Endothelial cell of umbilical vein (primary cell): ENCODE data around the gene MAPK4. TPM values are rescaled to one million over a fixed set of nuclear protein-coding genes. Genes with fewer than 3 reads are reported as not detected.

Source experiments
- BruUV-seq: library from RNA; stranded (reverse); fragments of 400-500 nt; replicated peaks from 2 replicates; lab custom pipeline; 2021; lab: Mats Ljungman, UMichigan
- CTCF ChIA-PET: fragments of 300-600, 350-600 bp; sonication (Branson Sonifier 250); formaldehyde crosslinking; loops from one replicate; lab custom pipeline; 2021; ENCODE audit warnings: antibody characterized with exemption, inconsistent platforms; lab: Charles Lee
- POLR2A ChIA-PET: fragments of 300-600, 350-600 bp; sonication (Branson Sonifier 250); formaldehyde crosslinking; loops from one replicate; lab custom pipeline; 2021; ENCODE audit warnings: antibody characterized with exemption, inconsistent platforms; lab: Charles Lee
- DNase-seq: peaks from one replicate; pipeline ENCODE4 v3.0.0-alpha.2; 2011; ENCODE audit warnings: low read depth, low spot score
- FAIRE-seq: peaks from 2 replicates; lab custom pipeline; 2011; peaks lifted over from hg19 to GRCh38; lab: Jason Lieb, UNC
- H2AFZ ChIP-seq: 2 replicates; pipeline ENCODE4 v1.6.0; 2012; ENCODE audit warnings: low read depth, low read length, control low read depth, inconsistent platforms
- H3K27ac ChIP-seq: 2 replicates; pipeline ENCODE4 v1.5.1; 2011; ENCODE audit warnings: low read depth, mild to moderate bottlenecking, control low read depth, low read length, moderate library complexity; ENCODE audit not compliant: insufficient read depth
- H3K27me3 ChIP-seq, 2 experiments: 2 replicates each; pipeline versions ENCODE4 v1.6.0 to v1.6.1; 2011; ENCODE audit warnings: low read length in 2 of 2, mixed read lengths in 1 of 2; ENCODE audit not compliant: control insufficient read depth in 2 of 2, insufficient read depth in 2 of 2
- H3K36me3 ChIP-seq, 2 experiments: 2 replicates in 1 of 2; 3 replicates in 1 of 2; pipeline ENCODE4 v1.5.1; 2011; ENCODE audit warnings: low read length in 2 of 2, mild to moderate bottlenecking in 1 of 2, moderate library complexity in 1 of 2; ENCODE audit not compliant: control insufficient read depth in 2 of 2, insufficient read depth in 2 of 2; ENCODE audit errors: extremely low read depth in 1 of 2
- H3K4me1 ChIP-seq: 3 replicates; pipeline ENCODE4 v1.5.1; 2011; ENCODE audit warnings: mild to moderate bottlenecking, low read length; ENCODE audit not compliant: control insufficient read depth, insufficient read depth; ENCODE audit errors: extremely low read depth
- H3K4me2 ChIP-seq: 2 replicates; pipeline ENCODE4 v1.6.1; 2011; ENCODE audit warnings: low read length, control low read depth, mixed read lengths; ENCODE audit not compliant: insufficient read depth
- H3K4me3 ChIP-seq, 3 experiments: fragments of 200-600 bp in 1 of 3; sonication (generic), shearing (Covaris generic) in 1 of 3; replicated peaks in 1 of 3; 2 replicates each; pipeline ENCODE4 v1.5.1; 2011 to 2016; ENCODE audit warnings: control low read depth in 3 of 3, low read length in 3 of 3, mild to moderate bottlenecking in 2 of 3, inconsistent platforms in 1 of 3, low read depth in 1 of 3, moderate library complexity in 1 of 3; ENCODE audit not compliant: insufficient read depth in 1 of 3
- H3K79me2 ChIP-seq: 2 replicates; pipeline ENCODE4 v1.6.0; 2012; ENCODE audit warnings: low read length, inconsistent platforms; ENCODE audit not compliant: control insufficient read depth, insufficient read depth
- H3K9ac ChIP-seq: replicated peaks from 2 replicates; pipeline ENCODE3; 2011; ENCODE audit warnings: low read length, control low read depth; ENCODE audit not compliant: insufficient read depth; ENCODE audit errors: extremely low read depth
- H3K9me1 ChIP-seq: replicated peaks from 3 replicates; pipeline ENCODE4 v1.6.0; 2011; ENCODE audit warnings: mild to moderate bottlenecking, low read length; ENCODE audit not compliant: control insufficient read depth, insufficient read depth; ENCODE audit errors: extremely low read depth
- H3K9me3 ChIP-seq: replicated peaks from 2 replicates; pipeline ENCODE4 v1.5.1; 2012; ENCODE audit warnings: low read length, inconsistent platforms; ENCODE audit not compliant: control insufficient read depth, insufficient read depth
- H4K20me1 ChIP-seq: replicated peaks from 2 replicates; pipeline ENCODE3; 2011; ENCODE audit warnings: mild to moderate bottlenecking, low read length; ENCODE audit not compliant: control insufficient read depth, insufficient read depth; ENCODE audit errors: extremely low read depth
- CTCF ChIP-seq, 2 donors: IDR thresholded peaks; 1 replicate in 1 of 2; 2 replicates in 1 of 2; pipeline ENCODE4 v1.5.1; 2011; ENCODE audit warnings: low read length in 2 of 2, mild to moderate bottlenecking in 2 of 2, moderate library complexity in 2 of 2, control low read depth in 1 of 2, inconsistent platforms in 1 of 2, low read depth in 1 of 2; ENCODE audit not compliant: insufficient read depth in 1 of 2; ENCODE audit errors: extremely low read depth in 1 of 2
- EZH2 ChIP-seq: IDR thresholded peaks from 2 replicates; pipeline ENCODE4 v1.6.1; 2012; ENCODE audit warnings: borderline replicate concordance, low read depth, mild to moderate bottlenecking, moderate library complexity, low read length, inconsistent platforms; ENCODE audit not compliant: severe bottlenecking
- FOS ChIP-seq: IDR thresholded peaks from 2 replicates; pipeline ENCODE4 v1.6.1; 2011; ENCODE audit warnings: mild to moderate bottlenecking, low read length, moderate library complexity, borderline replicate concordance; ENCODE audit not compliant: insufficient read depth
- GATA2 ChIP-seq: IDR thresholded peaks from 2 replicates; pipeline ENCODE4 v1.7.0; 2011; ENCODE audit warnings: low read depth, mild to moderate bottlenecking, moderate library complexity, mixed read lengths, low read length; ENCODE audit not compliant: insufficient read length, insufficient read depth
- JUN ChIP-seq: IDR thresholded peaks from 2 replicates; pipeline ENCODE4 v1.6.1; 2011; ENCODE audit warnings: borderline replicate concordance, low read depth; ENCODE audit not compliant: insufficient read length, insufficient read depth
- MAX ChIP-seq: IDR thresholded peaks from 2 replicates; pipeline ENCODE4 v1.6.1; 2011; ENCODE audit not compliant: insufficient read depth, insufficient read length
- MYC ChIP-seq: IDR thresholded peaks from one replicate; pipeline ENCODE4 v1.6.1; 2011; ENCODE audit warnings: mild to moderate bottlenecking, low read depth, low read length
- POLR2A ChIP-seq: IDR thresholded peaks from 2 replicates; pipeline ENCODE4 v1.6.1; 2012; ENCODE audit warnings: low read depth, mild to moderate bottlenecking, control low read depth, low read length
- POLR2AphosphoS5 ChIP-seq: IDR thresholded peaks from 2 replicates; pipeline ENCODE4 v1.6.1; 2012; ENCODE audit warnings: low read depth, mild to moderate bottlenecking, control low read depth, low read length, moderate library complexity; ENCODE audit not compliant: insufficient read depth
- dilution Hi-C: fragments of 300-500 bp; cut with MboI; formaldehyde crosslinking; loops from one replicate; pipeline ENCODE4 v1.15.0; 2019; ENCODE audit warnings: low sequenced_read_pairs; ENCODE audit not compliant: extremely low pct_ligation_motif_present
- intact Hi-C: fragments of 100-400 bp; cut with micrococcal nuclease; formaldehyde crosslinking; loops from one replicate; pipeline ENCODE4 v1.10.0; 2022
- polyA plus RNA-seq, 4 experiments: library from polyadenylated mRNA; depleted of rRNA in 3 of 4; stranded (reverse) in 3 of 4; unstranded in 1 of 4; fragments of >200 nt; gene quantifications; 2 replicates each; pipeline versions ENCODE4 v1.2.1 to v1.2.3, GENCODE V29; 2011 to 2012; ENCODE audit warnings: missing spikeins in 1 of 4
- total RNA-seq: library from RNA; stranded (reverse); gene quantifications from 2 replicates; pipeline ENCODE4 v1.2.3, GENCODE V29; 2021

MAPK4 gene
- total and polyA plus RNA-seq, 2 donors (not counting 3 experiments of a cell fraction or from before 2014, with no cell fraction given): not detected

GRCh38 chr18:50569930-50570329, 10.0 kb downstream of the MAPK4 start:
- no peaks in the 10 kb centered on the region for H3K4me1 ChIP-seq
- DNase-seq: no peak
- H3K9me3 ChIP-seq: no peaks in the 10 kb centered on the region
- ChIA-PET POLR2A (no interaction called here), CTCF (no interaction called here)
- H3K9me1 ChIP-seq: no peaks in the 10 kb centered on the region
- no peak overlapping the region for H3K27ac ChIP-seq
- no TSS peak for BruUV-seq
- no peak overlapping the region for H3K4me3 ChIP-seq
- no peak for FAIRE-seq
- TF ChIP-seq JUN (no peak), MAX (no peak), CTCF (IDR thresholded peaks at IDR 0.05; ENCODE audit: extremely low read depth in 1 of 2, insufficient read depth in 1 of 2, low read depth in 1 of 2, low read length in 2 of 2) (no peak), EZH2 (no peak), POLR2A (no peak), GATA2 (no peak), MYC (no peak), POLR2AphosphoS5 (no peak), FOS (no peak)
- dilution Hi-C loops: no loop called here
- no peaks in the 10 kb centered on the region for H3K79me2 ChIP-seq
- no peak overlapping the region for H3K9ac ChIP-seq
- intact Hi-C loops: no loop called here
- no peak overlapping the region for H2AFZ ChIP-seq
- H3K4me2 ChIP-seq: no peak overlapping the region
- H3K36me3 ChIP-seq: no peaks in the 10 kb centered on the region
- no peaks in the 10 kb centered on the region for H3K27me3 ChIP-seq
- H4K20me1 ChIP-seq: no peaks in the 10 kb centered on the region
